Lower leg skin (tissue), 3 donors: ENCODE results near the gene CHCHD1.

Source experiments
- POLR2A ChIP-seq, 2 donors: fragments of 450-650 bp; IDR thresholded peaks; one replicate each; pipeline ENCODE4 v1.6.1; 2016 to 2017; ENCODE audit warnings: antibody characterized with exemption in 2 of 2, mild to moderate bottlenecking in 1 of 2, moderate library complexity in 1 of 2
- TF ChIP-seq, protein P1 (sequence below), 3 donors: fragments of 450-650 bp; IDR thresholded peaks; one replicate each; pipeline ENCODE4 v1.5.1; 2016; ENCODE audit warnings: antibody characterized with exemption in 3 of 3, mild to moderate bottlenecking in 3 of 3, moderate library complexity in 2 of 3

GRCh38 chr10:73782749-73783085 lies 869 bp downstream of the CHCHD1 start:
- TF ChIP-seq, protein P1, sequence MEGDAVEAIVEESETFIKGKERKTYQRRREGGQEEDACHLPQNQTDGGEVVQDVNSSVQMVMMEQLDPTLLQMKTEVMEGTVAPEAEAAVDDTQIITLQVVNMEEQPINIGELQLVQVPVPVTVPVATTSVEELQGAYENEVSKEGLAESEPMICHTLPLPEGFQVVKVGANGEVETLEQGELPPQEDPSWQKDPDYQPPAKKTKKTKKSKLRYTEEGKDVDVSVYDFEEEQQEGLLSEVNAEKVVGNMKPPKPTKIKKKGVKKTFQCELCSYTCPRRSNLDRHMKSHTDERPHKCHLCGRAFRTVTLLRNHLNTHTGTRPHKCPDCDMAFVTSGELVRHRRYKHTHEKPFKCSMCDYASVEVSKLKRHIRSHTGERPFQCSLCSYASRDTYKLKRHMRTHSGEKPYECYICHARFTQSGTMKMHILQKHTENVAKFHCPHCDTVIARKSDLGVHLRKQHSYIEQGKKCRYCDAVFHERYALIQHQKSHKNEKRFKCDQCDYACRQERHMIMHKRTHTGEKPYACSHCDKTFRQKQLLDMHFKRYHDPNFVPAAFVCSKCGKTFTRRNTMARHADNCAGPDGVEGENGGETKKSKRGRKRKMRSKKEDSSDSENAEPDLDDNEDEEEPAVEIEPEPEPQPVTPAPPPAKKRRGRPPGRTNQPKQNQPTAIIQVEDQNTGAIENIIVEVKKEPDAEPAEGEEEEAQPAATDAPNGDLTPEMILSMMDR (IDR thresholded peaks at IDR 0.05) = no peak
- TF ChIP-seq POLR2A (IDR thresholded peaks at IDR 0.05) = no peak
